Subcutaneous adipose tissue (tissue), 4 donors: ENCODE results near the gene MYMX. TPM values are rescaled to one million over a fixed set of nuclear protein-coding genes. Genes with fewer than 3 reads are reported as not detected.

Experiments
- CTCF ChIP-seq: fragments of 450-650 bp; IDR thresholded peaks from one replicate; pipeline ENCODE4 v1.5.1; 2016; ENCODE audit warnings: low read depth, mild to moderate bottlenecking, control low read depth, antibody characterized with exemption, moderate library complexity
- total RNA-seq, 4 donors: library from RNA; depleted of rRNA; stranded (reverse); fragments of >200 nt; gene quantifications; one replicate each; pipeline ENCODE4 v1.1.0, GENCODE V29; 2016

MYMX gene
- total RNA-seq, 4 donors from 2014 or later = 0.98 to 2.6 (median 1.8) TPM

- no peak for TF ChIP-seq CTCF
Measured at GRCh38 chr6:44217332-44218143, 812 bp downstream of the MYMX start.

GRCh38 chr6:44219053-44219814 is 2.5 kb downstream of the MYMX start:
- no peak for TF ChIP-seq CTCF

GRCh38 chr6:44219815-44220784 is 3.4 kb downstream of the MYMX start:
- no peak for TF ChIP-seq CTCF

- TF ChIP-seq CTCF = no peak
Measured at GRCh38 chr6:44220913-44221290, 4.2 kb downstream of the MYMX start.

- TF ChIP-seq CTCF = no peak
Measured at GRCh38 chr6:44221291-44221960, 4.7 kb downstream of the MYMX start.

- no peak for TF ChIP-seq CTCF
Measured at GRCh38 chr6:44221961-44222335, 5.2 kb downstream of the MYMX start.
